HEK293T (cell line): ENCODE measurements around the gene KCNK18.

ENCODE experiments used
- ARNT ChIP-seq: fragments of 450-650 bp; IDR thresholded peaks from 2 replicates; pipeline ENCODE4 v1.6.1; 2017; ENCODE audit warnings: mild to moderate bottlenecking
- BHLHE40 ChIP-seq: fragments of 450-650 bp; IDR thresholded peaks from 2 replicates; pipeline ENCODE4 v1.6.1; 2016; ENCODE audit warnings: mild to moderate bottlenecking, moderate library complexity, borderline replicate concordance
- CTBP1 ChIP-seq: fragments of 450-650 bp; IDR thresholded peaks from 2 replicates; pipeline ENCODE4 v1.6.1; 2016; ENCODE audit warnings: borderline replicate concordance
- ELF4 ChIP-seq: fragments of 450-650 bp; IDR thresholded peaks from 2 replicates; pipeline ENCODE4 v1.6.1; 2017; ENCODE audit warnings: antibody characterized with exemption
- FOXA1 ChIP-seq: fragments of 450-650 bp; IDR thresholded peaks from 2 replicates; pipeline ENCODE4 v1.6.1; 2016; ENCODE audit warnings: mild to moderate bottlenecking
- FOXK2 ChIP-seq: fragments of 450-650 bp; IDR thresholded peaks from 2 replicates; pipeline ENCODE4 v1.6.1; 2016; ENCODE audit warnings: mild to moderate bottlenecking
- FOXM1 ChIP-seq: fragments of 450-650 bp; IDR thresholded peaks from 2 replicates; pipeline ENCODE4 v1.6.1; 2017; ENCODE audit warnings: mild to moderate bottlenecking, borderline replicate concordance
- L3MBTL2 ChIP-seq: fragments of 450-650 bp; conservative IDR thresholded peaks from 2 replicates; pipeline ENCODE4 v1.6.1; 2016; ENCODE audit warnings: mild to moderate bottlenecking
- PKNOX1 ChIP-seq: fragments of 450-650 bp; IDR thresholded peaks from 2 replicates; pipeline ENCODE4 v1.6.1; 2016
- SP1 ChIP-seq: fragments of 450-650 bp; IDR thresholded peaks from 2 replicates; pipeline ENCODE4 v1.6.1; 2017
- SUZ12 ChIP-seq: fragments of 450-650 bp; IDR thresholded peaks from 2 replicates; pipeline ENCODE4 v1.6.1; 2016; ENCODE audit warnings: mild to moderate bottlenecking
- TARDBP ChIP-seq: fragments of 450-650 bp; IDR thresholded peaks from 2 replicates; pipeline ENCODE4 v1.6.1; 2016
- ZNF384 ChIP-seq: fragments of 450-650 bp; IDR thresholded peaks from 2 replicates; pipeline ENCODE4 v1.6.1; 2016

- no peak for TF ChIP-seq SUZ12
- TF ChIP-seq SP1: no peak
- no peak for TF ChIP-seq ARNT
- no peak for TF ChIP-seq FOXM1
- no peak for TF ChIP-seq BHLHE40
- no peak for TF ChIP-seq PKNOX1
- no peak for TF ChIP-seq TARDBP
- TF ChIP-seq ZNF384: no peak
- no peak for TF ChIP-seq FOXA1
- TF ChIP-seq FOXK2: no peak
- no peak for TF ChIP-seq CTBP1
- TF ChIP-seq L3MBTL2: no peak
- no peak for TF ChIP-seq ELF4
Observed at GRCh38 chr10:117242463-117242832, 45.2 kb downstream of the KCNK18 start.
